HG03442 (cell line): ENCODE measurements around the gene SYCP3.
A peak's percentile ranks its signal among the peaks of the same experiment; 100 is the strongest.
"Not testable (repeated sequence)": the region's sequence is repeated elsewhere in the genome, so short reads cannot be mapped to it uniquely, and the experiment has no call there.

Source experiments
- ATAC-seq: cut with Tn5 transposase; IDR thresholded peaks from one replicate; pipeline ENCODE4 v1.9.1; 2021; ENCODE audit warnings: mild to moderate bottlenecking, moderate library complexity; ENCODE audit not compliant: unreplicated experiment

Gene SYCP3

DNA sequence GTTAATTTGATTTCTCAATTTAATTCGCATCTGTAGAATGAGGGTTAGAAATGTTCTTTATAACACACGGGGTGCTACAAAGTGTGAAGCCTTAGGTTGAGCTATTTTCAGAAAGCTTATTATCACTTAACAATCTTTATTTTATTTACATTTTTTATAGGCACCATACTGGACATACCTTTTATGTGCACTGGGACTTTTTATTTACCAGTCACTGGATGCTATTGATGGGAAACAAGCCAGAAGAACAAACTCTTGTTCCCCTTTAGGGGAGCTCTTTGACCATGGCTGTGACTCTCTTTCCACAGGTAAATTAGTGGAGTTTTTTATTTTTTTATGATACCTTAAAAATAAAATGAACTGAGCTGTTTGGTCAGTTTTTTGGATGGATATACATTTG, 25.3 kb downstream of the SYCP3 start:
- no peak for ATAC-seq

DNA sequence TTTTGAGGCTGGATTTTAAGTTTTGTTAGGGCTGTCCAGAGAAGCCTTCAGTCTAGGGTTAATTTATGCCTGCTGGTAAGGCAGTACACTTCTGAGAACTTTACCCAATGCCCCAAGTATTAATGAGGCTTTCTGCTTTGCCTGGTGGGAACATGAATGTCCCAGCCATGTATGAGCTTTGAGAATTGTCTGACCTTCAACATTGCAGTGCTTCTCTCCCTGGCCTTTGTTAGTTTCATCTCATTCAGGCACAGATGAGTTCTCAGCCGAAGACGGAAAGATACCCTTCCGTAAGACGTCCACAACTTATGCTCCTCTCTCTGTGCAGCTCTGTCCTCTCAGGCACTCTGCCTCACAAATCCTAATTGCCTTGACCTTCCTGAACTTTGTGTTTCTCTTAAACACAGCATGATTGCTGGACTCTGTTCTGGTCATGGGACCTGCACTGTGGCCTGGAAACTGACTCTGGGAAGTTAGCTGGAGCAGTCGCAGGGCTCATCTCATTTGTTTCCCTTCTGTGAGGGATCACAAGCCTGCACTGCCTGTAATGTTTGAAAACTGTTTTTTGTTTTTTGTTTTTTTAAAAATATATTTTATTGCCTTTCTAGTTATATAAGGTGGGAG, 26.1 kb downstream of the SYCP3 start:
- ATAC-seq: no peak

DNA sequence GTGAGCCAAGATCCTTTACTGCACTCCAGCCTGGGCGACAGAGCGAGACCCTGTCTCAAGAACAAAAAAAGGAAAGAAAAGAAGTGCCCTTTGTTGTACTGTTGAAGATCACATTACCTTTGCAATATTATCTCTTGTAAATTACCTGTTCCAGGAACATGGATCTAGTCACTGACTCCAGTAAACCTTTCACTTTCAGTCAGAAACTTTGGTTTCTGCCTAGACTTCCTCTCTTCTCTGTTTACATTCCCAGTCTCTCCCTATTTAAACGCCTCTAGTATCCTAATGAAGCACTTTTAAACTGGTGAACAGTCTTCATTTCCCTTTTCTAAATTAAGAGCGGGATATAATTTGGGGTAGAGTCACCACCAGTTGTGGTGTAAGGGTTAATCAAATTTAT, 29.0 kb downstream of the SYCP3 start:
- ATAC-seq: no peak

DNA sequence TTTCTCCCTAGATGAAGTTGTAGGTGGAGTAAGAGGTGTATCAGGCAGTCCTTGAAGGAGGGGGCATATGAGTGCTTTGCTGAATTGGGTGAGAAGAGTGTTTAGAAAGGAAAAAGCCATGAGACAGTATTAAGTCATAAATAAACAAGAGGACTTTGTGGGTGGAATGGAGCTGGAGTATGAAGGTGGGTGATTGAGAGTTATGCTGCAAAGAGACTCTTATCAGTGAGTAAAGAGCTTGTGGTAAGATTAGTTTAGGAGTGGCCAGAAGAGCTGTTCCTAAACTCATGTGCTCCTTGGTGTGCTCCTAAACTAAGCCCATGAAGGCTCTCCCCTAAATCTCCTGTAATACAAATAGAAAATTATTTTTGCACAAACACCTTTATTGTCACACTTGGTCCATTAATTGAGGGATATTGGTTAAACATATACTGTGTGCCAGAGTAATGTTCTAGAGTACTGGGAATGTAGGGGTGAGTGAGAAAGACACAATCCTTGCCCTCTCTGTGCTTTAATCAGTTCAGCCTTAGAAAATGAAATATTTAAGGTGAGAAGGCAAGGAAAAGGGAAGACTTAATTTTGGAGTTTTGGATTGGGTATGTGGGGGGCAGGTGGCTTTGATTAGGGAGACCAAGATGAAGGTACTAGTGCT, 32.0 kb downstream of the SYCP3 start:
- no peak for ATAC-seq

DNA sequence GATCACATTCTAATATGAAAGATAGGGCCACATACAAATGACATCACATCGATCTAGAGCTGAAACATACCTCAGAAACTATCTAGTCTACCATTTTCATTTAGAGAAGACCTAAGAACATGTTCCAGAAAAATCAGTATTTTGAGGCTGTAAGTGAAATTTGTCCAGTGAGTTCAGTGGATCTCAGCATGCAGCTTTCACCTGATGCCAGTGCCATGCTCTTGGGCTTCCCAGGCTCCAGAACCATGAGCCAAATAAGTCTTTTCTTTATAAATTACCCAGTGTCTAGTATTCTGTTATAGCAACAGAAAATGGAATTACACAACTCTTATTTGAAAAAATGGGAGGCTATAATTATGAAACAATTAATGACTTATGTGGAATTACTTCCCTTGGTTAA, 32.9 kb downstream of the SYCP3 start:
- ATAC-seq: no peak

DNA sequence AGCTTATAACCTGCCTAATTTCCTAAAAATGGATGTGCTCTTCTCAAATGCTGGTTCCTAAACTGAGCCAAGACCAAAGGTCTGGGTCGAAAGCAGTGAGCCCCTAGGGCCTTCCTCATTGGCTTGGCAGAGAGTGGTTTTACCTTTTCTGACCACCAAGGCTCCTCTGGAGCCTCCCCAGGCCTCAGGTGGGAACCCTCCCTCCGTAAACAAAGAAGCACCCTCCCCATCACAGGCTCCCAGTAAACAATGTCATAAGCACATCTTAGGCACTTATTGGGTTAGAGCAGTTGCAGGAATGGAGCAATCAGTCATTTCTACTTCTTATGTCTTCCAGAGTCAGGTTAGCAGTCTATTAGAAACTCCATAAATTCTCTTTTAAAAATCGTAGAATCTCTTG, 35.8 kb downstream of the SYCP3 start:
- ATAC-seq: no peak

DNA sequence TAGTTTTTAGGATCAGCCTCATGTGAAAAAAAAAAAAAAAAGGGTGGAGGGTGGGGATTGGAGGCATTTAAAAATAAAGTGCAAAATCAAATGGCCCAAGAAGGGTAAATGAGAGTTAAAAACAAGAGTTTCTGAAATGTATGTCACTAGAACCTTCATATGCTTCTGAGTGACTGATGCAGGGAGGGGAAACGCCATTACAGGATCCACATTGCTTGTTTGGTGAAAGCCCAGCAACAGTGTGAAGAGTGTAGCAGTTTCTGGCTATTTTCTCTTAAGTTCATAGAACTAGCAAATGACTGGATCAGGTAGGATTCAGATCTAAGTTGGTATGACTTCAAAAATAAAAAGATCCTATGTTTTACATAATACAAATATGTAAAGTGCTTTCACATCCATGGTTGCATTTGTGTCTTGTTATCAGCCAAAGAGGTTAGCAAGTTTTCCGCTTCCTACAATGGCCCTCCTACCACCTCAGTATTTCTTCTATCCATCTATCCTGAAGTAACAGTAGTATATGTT, 38.9 kb downstream of the SYCP3 start:
- no peak for ATAC-seq

DNA sequence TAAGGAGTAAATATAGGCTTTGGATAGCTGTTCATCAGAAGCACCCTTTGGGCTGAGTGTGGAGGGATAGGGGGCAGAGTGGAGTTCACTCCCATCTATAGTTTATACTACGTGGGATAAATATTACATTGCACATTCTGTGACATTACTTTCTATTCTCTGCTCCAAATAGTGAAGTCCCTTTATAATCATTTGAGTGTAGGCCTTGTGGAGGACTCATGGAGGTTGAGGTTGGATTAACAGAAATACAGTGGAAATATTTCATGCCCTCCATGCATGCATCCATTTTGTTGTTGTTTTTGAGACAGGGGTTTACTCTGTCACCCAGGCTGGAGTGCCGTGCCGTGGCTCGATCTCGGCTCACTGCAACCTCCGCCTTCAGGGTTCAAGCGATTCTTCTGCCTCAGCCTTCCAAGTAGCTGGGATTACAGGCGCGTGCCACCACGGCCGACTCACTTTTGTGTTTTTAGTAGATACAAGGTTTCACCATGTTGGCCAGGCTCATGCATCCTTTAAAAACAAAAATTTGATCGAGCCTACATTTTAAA, 40.4 kb downstream of the SYCP3 start:
- no peak for ATAC-seq

DNA sequence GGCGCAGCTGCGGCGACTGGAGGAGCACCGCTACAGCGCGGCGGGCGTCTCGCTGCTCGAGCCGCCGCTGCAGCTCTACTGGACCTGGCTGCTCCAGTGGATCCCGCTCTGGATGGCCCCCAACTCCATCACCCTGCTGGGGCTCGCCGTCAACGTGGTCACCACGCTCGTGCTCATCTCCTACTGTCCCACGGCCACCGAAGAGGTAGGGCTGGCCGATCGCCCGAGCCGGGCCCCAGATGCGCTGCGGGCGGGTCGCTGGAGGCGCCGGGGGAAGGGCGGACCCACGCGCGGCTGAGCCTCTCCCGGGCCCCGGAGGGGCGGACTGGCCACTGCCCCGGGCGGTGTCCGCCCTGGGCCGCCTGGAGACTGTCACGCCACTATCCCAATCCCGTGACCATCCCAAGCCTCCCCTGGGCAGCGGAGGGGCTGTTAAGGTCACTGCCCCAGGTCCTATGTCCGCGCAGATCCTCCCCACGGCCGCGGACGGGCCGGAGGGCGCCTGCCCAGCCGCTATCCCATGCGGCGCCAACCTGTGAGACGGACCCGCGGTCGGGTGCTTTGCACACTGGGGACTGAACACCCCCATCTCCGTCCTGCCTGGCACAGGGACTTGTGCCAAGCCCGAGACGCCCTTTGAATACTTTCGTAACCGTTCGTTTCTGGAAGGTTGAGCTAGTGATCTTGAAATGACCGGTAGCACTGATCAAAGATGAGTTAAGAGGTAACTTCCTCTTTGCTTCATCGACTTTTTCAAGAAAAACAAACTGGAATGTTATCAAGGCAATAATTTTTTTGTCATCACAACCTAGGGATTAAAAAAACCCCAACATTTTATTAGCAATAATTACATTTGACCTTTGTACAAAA, 41.1 kb downstream of the SYCP3 start:
- peak; percentile 26 for ATAC-seq

DNA sequence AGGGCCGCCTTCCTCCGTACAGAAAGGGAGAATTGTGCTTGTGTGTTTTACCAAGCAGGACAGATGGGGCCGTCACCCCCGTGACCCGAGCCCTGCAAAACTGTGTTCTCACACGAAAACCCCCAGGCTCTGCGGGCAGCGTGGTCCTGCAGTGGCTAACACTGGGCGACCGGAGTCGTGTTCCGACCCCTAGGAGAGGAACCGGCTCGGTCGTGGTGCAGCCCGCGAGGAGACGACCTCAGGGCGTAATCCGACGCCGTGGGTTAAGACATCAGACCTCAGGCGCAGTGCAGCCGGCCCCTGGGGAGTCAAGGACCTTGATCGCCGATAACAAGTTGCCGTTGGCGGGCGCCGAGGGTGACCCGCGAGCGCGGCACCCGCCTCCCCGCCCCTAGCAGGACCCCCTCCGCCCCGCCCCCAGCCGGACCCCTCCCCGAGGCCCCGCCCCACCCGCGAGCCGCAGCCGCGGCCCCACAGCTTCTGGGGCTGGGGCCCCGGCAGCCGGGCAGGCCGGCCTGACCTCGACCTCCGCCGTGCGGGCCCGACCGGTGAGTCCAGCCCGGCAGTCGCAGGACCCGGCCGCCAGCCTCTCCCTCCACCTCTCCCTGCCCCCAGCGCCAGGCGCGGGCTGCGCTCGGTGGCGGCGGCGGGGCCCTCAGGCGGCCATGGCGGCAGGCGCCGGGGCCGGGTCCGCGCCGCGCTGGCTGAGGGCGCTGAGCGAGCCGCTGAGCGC, 41.9 kb downstream of the SYCP3 start, which contains the start of gene CHPT1:
Gene CHPT1, plus strand, starts transcription at position 444 of the 733 bp plus-strand sequence. Its CDS starts 222 bp downstream, at position 666.
- peak; percentile 63 for ATAC-seq

DNA sequence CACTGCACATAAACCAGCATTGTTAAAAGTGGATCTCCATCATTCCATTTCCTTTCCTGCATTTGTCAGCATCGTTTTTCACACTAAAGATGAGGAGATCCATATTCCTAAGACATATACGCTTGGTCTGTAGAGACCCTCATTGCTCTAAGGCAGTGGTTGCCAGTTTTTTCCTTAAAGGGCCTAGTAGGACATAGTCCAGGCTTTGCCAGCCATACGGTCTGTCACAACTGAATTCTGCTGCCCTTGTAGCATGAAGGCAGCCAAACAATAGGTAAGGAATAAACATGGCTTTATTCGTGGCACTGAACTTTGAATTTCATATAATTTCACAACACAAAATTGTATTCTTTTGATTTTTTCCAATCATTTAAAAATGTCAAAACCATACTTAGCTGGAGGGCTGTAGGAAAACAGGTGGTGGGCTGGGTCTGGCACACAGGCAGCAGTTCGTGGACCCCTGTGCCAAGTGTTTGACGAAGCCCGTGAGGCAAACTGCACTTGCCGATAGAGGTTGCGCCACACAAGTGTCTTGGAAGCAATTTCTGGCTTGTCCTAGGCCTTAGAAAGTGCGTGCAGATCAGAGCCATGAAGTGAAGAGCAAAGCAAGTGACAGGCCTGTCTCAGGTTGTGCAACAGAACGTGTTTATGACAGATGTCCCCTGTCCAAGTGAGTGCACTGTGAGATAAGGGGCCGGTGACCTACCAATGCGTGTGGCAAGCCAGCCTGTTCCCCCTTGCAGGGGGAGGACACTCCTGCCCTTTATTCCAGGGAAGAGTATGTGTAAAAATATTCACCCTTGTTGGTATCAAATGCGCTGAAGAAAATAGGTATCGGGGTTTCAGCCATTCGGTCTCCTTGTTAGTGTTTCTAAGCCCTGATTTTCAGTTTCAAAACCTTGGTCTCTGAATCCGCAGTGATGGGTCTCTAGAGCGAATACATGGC, 42.7 kb downstream of the SYCP3 start:
- peak; percentile 34 for ATAC-seq

DNA sequence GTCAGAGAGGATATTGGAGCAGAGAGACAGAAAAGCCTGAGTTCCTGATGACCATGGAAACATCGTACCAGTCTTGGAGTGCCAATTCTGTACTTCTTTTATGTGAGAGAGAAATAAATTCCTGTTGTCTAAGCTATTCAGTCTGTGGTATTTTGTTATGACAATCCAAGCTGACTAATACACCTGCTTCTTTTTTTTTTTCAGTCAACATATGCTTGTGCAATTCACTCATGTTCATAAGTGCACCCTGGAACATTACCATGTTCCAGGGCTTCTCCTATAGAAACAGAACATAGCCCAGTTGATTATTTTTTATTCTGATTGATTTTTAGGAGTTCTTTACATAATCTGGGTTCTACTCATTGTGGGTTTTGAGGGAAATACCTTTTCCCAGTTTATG, 43.6 kb downstream of the SYCP3 start:
- no peak for ATAC-seq

DNA sequence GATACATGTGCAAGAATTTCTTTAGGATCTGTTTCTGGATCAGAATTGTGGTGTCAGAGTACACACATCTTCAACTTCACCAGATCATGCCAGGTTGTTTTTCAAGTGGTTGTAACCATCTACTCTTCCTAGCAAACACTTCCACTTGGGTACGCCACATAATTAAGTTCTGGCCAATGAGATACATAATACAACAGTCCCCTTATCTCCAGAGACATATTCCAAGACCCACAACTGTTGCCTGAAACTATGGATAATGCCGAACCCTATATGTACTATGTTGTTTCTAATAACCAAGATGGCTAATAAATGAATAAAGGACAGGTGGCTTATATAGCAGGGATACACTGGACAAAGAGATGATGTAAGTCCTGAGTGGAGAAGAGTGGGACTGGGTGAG, 44.3 kb downstream of the SYCP3 start:
- ATAC-seq: no peak

DNA sequence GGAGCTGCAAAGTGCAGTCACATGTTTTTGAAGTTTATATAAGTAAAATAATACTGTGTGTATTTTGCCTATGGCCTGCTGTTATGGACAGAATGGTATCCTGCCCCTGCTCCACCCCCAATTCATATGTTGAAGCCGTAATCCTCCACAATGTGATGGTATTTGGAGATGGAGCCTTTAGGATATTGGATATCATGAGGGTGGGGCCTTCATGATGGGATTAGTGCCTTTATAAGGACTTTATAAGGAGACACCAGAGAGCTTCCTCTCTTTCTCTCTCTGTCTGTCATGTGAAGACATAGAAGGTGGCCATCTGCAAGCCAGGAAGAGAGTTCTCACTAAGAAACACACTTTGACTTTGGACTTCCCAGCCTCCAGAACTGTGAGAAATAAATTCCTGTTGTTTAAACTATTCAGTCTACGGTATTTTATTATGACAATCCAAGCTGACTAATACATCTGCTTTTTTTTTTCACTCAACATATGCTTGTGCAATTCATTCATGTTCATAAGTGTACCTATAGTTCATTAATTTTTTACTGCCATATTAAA, 44.9 kb downstream of the SYCP3 start:
- ATAC-seq: no peak

DNA sequence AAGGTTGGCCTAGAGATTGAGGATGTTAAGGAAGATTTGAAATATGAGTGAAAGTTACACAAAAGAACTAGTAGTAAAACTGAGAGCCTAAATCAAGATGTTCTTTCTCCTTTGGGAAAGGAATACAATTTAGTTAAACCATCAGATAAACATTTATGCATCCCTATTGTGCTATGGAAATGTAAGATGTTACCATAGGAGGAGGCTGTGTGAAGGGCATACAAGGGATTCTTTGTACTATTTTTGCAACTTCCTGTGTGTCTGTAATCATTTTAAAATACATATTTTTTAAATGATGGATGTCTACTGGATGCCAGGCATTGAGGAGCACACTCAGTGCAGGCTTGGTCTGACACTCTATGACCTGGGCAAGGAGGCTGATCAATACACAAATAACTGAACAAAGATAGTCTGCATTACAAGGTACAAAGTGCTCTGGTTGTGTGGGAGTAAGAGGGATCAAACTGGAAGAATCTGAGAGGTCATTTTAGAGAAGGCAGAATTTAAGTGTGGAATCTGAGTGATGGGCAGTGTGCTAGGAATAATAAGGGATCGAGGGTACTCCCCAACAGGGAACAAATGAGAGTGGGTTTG, 47.7 kb downstream of the SYCP3 start:
- ATAC-seq: no peak

DNA sequence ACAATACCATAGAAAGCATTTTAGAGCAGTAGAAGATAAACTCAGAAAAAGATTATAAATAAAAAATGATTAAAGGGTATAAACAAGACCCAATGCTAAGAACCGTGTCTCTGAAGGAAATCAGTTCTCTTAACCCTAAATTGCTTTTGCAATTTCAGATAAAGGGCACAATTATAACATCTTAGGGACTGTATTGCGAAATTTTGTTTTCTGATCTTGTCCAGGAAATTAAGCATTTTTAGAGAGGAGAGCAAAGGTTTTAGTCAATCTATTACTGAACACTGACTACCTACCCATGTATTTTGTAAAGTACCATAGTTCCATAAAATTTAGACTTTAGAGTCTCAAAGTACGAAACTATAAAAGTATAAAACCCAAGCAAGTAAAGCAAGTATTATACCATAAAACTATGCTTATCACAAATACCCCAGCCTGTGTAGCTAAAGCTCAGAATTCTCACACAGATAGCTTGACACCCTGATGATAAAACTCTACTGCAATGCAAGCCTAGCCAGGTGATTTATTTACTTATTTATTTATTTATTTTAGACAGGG, 48.6 kb downstream of the SYCP3 start:
- ATAC-seq: no peak

DNA sequence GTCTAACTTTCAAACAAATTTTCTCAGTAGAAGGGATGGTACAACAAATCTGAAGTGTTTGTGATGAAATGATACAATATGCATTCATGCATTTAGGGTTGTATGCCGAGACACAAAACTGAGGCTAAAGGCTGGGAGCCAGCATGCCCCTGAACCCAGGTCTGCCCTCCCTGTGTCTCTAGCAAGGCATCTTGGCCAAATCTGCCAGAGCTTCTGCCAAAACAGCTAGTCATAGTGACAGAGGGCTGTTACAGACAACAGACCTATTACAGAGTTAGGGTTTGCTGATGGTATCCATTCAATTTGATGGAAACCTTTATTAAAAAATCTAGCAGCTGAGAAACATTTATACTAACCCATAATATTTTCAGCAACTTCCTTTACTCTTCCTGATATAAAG, 53.1 kb downstream of the SYCP3 start:
- ATAC-seq: no peak

DNA sequence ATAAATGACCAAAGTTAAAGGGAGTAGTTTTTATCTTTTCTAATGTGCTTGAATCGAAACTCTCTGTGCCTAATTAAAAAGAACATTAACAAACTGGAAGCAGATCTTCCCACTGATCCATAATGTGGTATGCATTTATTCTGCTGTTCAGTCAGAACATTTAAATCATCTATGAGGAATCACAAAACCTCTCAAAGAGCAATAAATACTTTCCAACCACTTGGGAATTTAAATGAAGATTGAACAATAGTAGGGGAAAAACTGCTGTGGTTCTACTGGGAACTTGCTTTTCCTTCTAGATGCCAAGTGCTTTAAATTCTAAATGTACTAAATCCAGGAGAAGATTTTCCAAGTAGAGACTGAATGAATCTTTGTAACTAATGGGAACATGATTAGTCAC, 54.2 kb downstream of the SYCP3 start:
- no peak for ATAC-seq

DNA sequence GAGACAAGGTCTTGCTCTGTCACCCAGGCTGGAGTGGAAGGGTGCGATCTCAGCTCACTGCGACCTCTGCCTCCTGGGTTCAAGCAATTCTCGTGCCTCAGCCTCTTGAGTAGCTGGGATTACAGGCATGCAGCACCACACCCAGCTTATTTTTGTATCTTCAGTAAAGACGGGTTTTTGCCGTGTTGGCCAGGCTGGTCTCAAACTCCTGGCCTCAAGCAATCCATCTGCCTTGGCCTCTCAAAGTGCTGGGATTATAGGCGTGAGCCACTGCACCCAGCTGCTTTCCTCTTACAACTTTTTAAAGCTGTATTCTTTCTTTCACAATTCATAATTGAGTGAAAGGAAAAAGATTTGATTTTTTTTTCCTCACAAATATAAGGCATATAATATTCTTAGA, 57.6 kb downstream of the SYCP3 start:
- not testable (repeated sequence) for ATAC-seq
